Right hindlimb (tissue), 1 donor: Measurements from ENCODE around the gene ZDHHC22.

Experiments used
- DNase-seq: peaks from one replicate; pipeline ENCODE4 v3.0.0-alpha.2; 2018

The ZDHHC22 gene

DNA sequence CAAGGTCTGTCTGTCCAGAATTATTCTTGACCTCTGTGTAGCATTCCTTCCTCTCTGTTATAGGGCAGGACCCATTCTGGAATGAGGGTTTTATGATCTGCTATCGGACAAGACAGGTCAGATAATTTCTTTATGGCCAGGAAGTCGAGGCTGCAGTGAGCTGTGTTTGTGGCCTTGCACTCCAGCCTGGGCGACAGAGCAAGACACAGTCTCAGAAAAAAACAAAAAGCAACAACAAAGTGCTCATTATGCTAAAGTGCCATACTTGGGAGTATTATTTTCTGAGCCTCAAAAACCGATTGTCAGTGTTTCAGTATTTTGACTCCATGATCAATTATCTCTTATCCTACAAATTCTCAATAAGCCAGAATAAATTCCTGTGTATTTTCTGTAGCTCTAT lies 39.4 kb downstream of the ZDHHC22 start:
- DNase-seq = no peak

DNA sequence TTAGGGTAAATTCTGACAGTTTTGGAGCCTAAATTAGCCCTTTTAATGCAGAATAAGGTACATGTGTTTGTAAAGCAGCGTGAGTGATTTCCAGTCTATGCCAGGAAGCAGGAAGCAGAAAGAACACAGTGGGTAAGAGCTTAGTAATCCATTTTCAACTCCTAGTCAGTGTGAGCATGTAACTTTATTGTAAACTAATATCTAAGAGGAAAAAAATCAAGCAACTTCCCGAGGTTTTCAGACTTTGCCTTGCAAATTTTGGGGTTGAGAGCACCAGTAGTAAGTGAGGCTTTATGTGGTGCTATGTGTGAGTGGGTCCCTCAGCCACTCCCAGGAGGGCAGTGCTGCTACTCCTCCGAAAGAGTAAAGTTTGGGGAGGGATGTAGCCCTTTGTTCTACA lies 40.6 kb downstream of the ZDHHC22 start:
- no peak for DNase-seq

DNA sequence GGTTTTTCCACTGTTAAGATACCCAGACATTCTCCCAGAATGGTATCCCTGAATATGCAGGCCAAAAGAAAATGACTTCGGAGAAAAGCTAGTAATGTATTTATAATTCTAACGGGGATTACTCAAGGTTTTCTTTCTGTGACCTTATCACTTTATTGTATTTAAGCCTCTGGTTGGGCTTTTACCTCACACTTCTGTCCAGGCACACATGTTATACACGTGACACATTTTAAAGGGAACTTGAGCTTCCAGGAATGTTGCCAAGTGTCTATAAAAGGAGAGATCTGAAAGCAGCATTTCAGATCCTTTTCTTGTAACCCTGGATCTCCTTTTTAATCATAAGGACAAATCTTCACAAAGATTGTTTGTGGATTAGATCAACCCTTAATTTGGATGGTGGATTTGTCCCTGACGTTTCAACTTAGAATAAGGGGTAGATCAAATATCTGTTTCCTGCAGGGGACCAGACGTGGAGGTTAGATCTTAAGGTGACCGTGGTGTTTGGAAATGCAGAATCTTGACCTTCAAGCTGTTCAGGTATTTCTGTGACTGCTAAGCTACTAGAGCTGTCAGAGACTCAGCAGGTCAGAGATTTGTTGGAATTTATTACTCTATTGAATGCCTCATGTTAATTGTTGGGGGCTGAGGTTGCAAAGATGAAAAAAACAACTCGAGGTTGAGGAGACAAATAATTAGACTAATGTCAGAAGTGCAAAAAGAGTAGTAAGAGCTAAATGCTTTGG lies 42.0 kb downstream of the ZDHHC22 start:
- no peak for DNase-seq

DNA sequence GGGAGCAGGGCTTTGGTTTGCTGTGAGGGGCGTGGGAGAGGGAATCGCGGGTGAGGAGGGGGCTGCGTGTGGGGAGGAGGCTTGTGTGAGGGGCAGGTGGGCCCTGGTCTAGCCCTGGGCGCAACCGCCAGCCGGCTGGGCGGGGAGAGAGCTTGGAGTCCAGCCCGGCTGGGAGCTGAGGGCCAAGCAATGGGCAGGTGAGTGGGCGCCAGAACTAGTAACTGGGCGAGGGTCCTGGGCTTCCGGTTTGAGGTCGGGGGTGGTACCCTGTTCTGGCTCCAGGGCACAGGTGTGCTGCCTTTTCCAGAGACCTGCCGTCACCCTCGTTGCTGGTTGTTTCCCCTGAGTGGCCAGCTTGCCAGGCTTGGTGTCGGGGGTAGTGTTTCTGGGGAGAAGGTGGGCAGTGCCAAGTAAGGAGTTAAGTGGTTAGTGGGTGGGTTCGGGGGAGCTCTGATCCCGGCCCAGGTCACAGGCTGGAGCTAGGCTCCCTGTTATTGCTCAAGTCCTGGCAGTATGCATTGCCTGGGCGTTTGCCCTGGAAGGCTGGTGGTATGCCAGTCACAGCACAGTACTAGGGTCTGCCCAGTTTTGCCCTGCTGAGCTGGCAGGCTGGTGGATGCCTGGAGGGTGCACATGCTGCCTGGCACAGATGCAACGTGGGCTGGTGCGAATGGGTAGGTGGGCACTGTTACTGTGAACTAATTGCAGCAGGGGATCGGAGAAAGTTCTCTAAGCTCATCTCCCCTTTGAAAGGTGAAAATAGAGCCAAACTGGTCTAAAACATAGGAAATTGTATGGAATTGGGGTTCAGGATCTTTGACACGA lies 42.9 kb downstream of the ZDHHC22 start:
- DNase-seq = no peak

DNA sequence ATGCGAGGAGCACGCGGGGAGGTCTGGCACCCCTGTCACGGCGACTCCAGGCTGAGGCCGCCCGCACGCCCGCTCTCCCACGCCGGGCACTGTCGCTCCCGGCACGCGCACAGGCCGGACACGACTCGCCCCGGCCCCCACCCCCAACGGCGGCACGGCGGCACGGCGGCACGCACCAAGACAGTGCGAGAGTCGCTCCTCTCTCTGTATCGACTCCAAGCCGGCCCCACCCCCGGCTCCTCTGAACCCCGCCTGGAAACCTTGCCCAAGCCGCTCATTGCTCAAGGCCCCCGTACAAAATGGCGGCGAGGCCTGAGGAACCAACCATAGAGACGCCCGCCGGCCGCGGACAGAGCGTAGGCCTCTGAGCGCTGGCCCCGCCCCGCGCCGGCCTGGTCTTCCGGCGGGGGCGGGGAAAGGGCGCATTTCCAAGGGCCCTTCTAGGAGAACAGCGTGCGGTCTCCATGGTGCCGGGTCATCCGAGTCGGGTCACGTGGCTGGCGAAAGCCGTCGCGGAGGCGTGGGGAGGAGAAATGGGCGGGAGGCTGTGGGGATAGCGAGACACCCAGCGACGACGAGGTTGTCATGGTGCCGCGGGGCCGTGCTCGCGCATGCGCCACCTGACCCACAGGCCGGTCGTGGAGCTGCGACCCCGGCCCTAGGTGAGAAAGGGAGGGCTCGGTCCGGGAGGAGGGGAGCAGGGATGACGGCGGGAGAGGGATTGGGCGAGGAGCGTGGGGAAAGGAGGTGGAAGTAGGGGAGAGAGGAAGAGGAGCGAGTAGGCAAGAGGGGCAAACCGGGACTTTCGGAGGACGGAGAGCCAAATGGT lies 43.7 kb downstream of the ZDHHC22 start, which contains the start of gene CIPC:
TSS of gene CIPC (plus strand) at position 559 of the 829 bp plus-strand sequence. CDS start 7,451 bp downstream, outside the sequence.
- DNase-seq = peak; percentile 99

DNA sequence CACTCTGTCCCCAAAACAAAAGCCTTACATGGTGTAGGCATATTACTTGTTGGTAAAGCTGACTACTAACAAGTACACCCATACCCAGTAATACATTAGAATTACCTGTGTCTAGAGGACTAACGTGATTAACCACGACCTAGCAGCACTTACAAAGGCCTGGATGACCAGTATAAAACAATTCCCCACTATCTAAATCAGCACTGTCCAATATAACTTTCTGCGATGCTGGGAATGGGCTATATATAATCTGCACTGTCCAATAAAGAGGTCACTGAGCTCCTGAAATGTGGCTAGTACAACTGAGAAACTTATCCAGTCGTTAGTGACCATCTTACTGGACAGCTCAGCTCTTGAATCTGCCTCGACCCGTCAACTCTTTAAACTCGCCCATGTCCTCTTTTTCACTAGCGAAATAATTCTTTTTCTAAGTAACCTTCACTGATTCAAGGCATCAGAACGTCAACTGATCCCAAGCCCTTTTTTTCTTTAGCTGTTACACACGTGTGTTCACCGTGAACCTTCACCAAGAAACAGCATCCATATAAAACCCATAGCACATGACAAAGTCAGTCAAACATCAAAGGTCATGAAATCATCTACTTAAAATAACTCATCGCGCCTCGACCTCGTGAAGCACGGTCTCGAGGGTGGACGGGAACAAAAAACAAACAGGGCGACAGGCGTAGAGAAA lies 44.4 kb downstream of the ZDHHC22 start:
- no peak for DNase-seq

DNA sequence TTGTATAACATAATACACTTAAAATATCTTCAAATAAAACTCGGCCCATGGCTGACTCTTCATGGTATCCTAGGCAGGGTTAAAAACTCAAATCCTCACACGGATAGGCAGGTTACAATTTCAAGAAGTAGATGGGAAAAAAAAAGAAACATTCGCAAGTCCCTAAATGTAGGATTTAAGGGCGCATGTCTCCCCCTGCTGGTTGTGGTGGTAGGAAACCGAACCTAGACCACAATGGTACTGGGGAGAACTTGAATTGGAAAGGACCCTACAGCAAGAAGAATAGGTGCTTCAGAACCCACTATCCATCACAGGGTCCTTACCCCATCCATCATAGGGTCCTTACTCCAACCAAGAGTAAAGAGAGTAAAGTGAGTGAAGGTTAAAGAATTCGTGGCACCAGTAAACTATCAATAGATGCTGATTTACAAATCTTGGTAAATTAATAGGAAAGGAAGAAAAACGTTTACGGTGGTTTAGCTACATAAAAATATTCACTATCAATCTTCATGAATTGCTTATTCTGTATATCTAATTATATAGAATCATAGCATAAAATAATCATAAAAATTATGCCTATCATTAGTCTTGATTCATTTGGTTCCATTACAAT lies 46.8 kb downstream of the ZDHHC22 start:
- peak; percentile 72 for DNase-seq

DNA sequence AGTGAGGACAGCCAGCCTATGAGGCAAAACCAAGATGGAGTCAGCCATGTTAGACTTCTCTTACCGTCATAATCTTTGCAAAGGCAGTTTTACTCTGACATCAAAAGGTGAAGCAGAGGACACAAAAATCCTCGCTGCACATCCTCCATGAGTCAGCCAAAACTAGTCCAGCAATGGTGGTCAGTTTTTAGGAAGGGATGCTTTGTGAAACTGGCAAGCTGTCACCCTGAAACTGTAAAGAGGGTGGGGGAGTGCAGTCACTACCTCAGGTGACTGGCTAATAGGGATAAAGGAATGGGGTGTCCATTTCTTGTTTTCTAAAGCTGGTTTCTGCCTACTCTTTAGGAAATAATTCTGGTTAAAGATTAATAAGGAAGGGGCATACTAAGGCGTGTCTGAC lies 48.9 kb downstream of the ZDHHC22 start:
- no peak for DNase-seq

DNA sequence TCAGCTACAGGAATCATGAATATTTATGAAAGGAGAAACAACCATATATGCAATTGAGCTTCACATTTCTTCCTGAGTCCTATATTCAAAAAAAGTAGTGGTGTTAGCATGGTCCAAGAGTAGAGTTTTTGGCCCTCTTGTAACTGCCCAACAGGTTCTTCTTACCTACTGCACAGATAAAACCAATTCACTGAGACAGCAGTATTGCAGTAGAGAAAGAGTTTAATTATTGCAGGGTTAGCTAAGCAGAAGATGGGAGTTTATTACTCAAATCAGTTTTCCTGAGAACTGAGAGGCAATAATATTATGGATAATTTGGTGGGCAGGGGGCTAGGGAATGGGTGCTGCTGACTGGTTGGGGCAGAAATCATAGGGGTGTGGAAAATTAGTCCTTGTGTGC lies 50.1 kb downstream of the ZDHHC22 start:
- no peak for DNase-seq

DNA sequence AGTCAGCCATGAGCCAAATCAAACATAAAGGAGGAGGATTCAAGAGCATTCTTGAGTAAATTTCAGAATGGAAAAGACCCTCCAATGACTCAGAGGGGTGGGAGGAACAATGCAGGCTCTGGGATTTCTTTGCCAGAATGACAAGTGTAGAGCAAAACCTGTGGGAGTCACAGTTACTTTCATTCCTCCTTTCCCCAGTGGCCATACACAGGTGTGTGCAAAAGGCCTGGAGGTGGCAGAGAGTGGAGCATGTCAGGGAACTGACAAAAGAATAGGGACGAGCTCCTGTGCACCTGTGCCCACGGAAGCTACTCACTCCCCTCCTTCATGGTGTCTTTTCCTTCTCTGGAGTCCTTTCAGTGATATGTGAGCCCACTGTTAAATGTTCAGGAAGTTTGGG lies 52.9 kb downstream of the ZDHHC22 start:
- no peak for DNase-seq

DNA sequence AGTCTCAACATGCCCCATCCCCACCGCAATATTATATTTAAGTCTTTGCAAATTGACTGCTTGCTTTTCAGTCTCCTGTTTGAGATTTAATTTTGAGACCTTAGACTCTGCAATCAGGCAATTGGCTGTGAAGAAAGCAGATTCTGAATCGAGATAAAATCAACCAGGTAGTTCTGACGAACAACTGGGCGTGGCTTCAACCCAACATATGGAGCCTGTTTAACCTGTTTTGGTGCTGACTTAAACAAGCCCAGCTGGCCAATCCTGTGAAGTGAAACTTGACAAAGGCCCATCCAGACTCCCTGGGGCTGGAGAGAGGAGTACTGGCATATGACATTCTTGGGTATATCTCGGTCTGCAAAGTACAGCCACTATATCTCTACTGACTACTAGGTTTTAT lies 53.4 kb downstream of the ZDHHC22 start:
- no peak for DNase-seq

DNA sequence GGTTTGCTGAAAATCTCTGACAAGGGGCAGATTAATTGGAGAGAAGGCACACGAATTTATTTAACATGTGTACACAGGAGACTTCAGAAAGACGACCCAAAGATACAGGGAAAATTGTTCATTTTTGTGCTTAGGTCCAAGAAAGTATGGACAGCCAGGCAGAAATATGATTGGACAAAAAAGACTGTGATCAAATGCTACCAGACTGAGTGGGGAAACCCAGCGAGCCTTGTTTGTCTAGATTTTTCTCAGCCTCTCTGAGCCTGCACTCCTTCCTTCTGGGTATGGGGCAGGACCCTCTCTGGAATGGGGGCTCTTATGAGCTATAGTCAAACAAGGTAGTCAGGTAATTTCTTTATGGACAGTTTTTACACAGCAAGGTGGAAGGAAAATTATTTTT lies 54.0 kb downstream of the ZDHHC22 start:
- no peak for DNase-seq

DNA sequence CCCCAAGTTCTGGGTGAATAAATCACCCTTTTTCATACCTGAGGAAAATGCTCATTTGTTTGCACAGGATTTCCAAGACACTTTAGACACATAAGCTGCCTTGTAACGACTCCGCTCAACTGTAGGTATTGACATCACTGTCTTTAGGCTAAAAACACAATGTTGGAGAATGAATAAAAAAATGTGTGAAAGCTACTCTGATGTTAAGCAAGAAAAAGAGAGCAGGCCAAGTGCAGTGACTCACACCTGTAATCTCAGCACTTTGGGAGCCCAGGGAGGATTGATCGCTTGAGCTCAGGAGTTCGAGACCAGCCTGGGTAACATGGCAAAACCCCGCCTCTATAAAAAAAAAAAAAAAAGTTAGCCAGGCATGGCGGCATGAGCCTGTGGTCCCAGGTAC lies 54.6 kb downstream of the ZDHHC22 start:
- DNase-seq = no peak

DNA sequence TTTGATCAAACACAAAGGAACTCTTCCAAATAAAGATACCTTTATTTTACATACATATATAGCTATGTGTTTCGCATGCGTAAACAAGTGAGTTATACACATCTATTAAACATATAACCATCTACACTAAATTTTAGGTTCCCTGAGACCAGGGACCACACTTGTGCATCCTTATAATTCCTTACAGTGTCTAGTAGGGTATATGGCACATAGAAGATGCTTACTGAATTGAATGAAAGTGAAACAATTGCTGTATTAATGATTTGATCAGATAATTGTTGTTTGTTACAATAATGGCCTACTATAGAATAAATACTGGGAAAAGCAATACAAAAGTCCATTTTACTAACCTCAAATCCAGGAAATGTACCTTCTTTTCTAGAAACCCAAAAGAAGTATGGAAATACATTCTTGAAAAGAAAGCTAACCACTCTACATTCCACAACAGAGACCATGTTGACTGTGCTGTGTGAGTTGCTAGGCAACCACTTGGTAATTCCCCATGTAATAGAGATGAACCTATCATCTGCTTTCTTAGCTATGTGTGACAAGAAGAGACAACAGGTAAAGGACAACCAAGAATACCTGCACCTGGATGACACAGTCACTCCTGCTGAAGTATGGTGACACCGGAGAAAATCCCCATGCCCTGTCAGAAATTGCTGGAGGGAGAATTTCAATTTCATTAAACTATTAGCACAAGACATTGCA lies 55.4 kb downstream of the ZDHHC22 start:
- no peak for DNase-seq

DNA sequence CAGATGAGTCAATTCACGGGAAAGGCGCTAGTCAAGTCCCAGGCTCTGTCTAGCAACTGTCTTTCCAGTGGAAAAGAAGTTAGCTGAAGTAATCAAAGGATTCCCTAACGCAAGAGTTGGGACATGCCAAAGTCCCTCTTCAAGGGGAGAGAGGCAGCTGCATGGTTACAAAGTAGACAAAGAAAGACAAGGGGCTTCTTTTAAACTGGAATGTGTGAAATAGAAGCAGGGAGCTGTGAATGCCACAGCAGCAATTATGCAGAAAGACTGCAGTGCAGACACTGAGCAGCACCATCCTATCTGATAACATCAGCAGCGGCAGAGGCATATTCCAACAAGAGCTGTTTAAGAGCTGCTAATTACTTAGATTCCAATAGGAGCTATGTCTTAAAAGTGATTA lies 56.1 kb downstream of the ZDHHC22 start:
- DNase-seq = no peak

DNA sequence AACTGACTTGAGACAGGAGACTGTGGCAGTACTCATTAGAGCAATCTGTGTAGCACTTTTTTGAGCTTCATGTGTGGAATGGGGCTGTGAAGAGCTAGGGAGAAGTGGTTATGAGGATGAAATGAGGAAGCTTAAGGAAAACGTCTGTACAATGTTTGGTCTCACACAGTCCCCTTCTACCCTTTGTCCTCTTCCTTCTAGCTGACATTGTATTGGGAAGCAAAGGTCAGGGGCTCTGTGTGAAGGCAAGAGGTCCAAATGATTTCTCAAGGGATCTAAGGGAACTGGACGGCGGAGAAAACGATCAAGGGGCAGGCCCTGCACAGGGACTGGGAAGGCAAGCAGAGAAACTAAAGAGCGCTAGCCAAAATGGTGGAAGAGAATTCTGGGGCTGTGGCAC lies 56.6 kb downstream of the ZDHHC22 start:
- no peak for DNase-seq

DNA sequence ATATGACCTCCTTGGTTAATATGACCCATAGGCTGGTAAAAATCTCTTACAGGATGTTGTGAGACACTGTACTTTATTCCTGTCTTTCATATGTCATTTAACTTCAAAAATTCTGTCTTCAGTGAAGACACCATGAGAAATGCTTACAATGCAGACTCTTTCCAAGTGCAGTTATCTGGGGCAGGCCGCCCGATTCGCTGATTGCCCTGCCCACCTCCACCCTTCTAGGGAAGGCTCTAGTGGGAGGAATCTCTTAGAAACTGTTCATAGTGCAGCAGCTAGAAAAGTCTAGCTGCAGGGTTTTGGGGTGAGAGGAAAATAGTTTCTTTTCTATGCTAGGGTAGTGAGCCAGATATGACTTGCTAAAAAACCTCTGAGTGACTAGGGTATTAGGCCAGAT lies 58.5 kb downstream of the ZDHHC22 start:
- no peak for DNase-seq

DNA sequence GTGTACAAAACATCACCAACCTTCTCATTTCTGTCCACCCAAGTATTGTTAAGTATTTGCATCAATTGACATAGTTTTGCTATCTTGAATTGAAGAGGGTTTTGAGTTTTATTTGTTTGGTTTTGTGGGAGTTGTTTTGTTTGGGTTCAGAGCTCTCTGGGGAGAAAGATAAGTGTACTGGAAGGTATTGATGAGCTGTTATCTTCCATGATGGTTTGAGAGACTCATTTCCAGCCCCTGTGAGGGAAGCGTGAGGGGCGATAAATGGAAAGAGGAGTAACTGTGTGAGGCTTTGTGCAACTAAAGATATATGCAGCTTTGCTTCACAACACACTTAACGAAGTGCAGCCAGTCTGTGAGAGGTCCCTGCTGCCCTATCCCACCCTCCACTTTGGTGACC lies 59.2 kb downstream of the ZDHHC22 start:
- DNase-seq = no peak
